GM10248 (cell line): ENCODE measurements around the gene GLT8D1.

ENCODE experiments used
- CTCF ChIA-PET: fragments of 300-600 bp; sonication (Branson Sonifier 250); formaldehyde crosslinking; extraction: SDS; loops from one replicate; lab custom pipeline; 2021; ENCODE audit warnings: antibody characterized with exemption; lab: Yijun Ruan, JAX
- POLR2A ChIA-PET: fragments of 350-650 bp; sonication (Branson Sonifier 250); formaldehyde crosslinking; extraction: SDS; loops from one replicate; lab custom pipeline; 2020; ENCODE audit warnings: antibody characterized with exemption; lab: Yijun Ruan, JAX
- DNase-seq: peaks from one replicate; pipeline ENCODE4 v3.0.0; 2012; ENCODE audit errors: extremely low spot score
- CTCF ChIP-seq: IDR thresholded peaks from 2 replicates; pipeline ENCODE4 v1.5.1; 2012; ENCODE audit warnings: mild to moderate bottlenecking, low read depth; ENCODE audit errors: extremely low read depth, missing control alignments, control extremely low read depth

The GLT8D1 gene

GRCh38 chr3:52703341-52703740 lies 2.2 kb downstream of the GLT8D1 start:
- CTCF ChIA-PET = no interaction called here
- no peak for DNase-seq
- TF ChIP-seq CTCF = no peak
- POLR2A ChIA-PET = interaction anchor here (0.6 to 1.6 kb wide), 2 partner anchors 11 to 638 kb away, joined by 3 to 6 read pairs; no protein-coding TSS in a partner anchor

- DNase-seq = no peak
- ChIA-PET POLR2A (no interaction called here), CTCF (interaction anchor here (1.0 to 1.9 kb wide), 3 partner anchors 9 to 11 kb away, joined by 3 to 10 read pairs (median 4); partner anchors contain the start of gene SPCS1)
- TF ChIP-seq CTCF = no peak
Measured at GRCh38 chr3:52697632-52697965, 8.0 kb downstream of the GLT8D1 start.

- no peak for TF ChIP-seq CTCF
- ChIA-PET CTCF (interaction anchor here (1.0 to 1.9 kb wide), 3 partner anchors 8 to 10 kb away, joined by 3 to 10 read pairs (median 4); partner anchors contain the start of gene SPCS1), POLR2A (interaction anchor here (1.2 kb wide), 1 partner anchor 8 kb away, joined by 3 read pairs; the partner anchor contains the start of gene GLT8D1)
- no peak for DNase-seq
Measured at GRCh38 chr3:52696830-52697631, 8.6 kb downstream of the GLT8D1 start.

- ChIA-PET CTCF (interaction anchor here (0.9 to 1.9 kb wide), 2 partner anchors 9 to 11 kb away, joined by 3 to 10 read pairs; partner anchors contain the start of gene SPCS1), POLR2A (interaction anchor here (1.2 kb wide), 1 partner anchor 9 kb away, joined by 3 read pairs; the partner anchor contains the start of gene GLT8D1)
- DNase-seq = no peak
- TF ChIP-seq CTCF = no peak
Measured at GRCh38 chr3:52695798-52696671, 9.6 kb downstream of the GLT8D1 start.

- ChIA-PET POLR2A (interaction anchor here (1.0 kb wide), 1 partner anchor 27 kb away, joined by 3 read pairs; no protein-coding TSS in a partner anchor), CTCF (interaction anchor here (0.9 kb wide), 1 partner anchor 8 kb away, joined by 3 read pairs; no protein-coding TSS in a partner anchor)
- TF ChIP-seq CTCF = no peak
- no peak for DNase-seq
Measured at GRCh38 chr3:52694528-52695189, 10.9 kb downstream of the GLT8D1 start.
